ENCODE data around the gene ZCCHC24.

Gene ZCCHC24

DNA sequence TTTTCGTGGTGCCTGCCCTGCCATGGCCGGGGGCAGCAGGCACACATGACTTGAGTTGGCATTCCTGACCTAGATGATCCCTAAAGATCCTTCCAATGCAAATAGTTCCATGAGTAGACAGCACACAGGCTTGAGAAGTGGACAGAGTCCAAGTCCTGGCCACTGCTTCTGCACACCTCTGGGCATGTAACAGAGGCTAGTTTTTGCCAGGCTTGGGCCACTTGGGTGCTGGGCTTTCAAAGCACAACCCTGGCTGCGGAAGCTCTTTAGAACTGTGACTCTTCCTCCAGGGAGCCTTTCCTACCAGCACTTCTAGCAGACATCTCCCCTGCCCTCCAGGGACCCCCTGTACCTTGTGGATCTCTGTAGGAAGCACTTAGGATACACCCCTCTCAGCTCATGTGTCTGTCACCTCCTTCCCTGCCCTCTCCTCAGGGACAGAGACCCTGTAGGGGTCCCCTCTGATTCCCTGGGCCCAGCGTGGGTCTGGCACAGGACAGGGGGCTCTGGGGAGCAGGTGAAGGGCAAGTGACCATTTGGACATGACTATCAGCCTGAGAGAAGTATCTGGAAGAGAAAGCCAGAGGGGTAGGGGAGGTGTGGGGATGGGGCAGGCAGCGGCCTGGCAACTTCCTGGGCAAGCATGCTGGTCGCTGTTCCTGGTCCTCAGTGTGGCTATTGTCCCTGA is 36.2 kb downstream of the ZCCHC24 start:
- no peaks in the 10 kb centered on the region for H3K36me3 Mint-ChIP-seq (ENCODE audit: low read depth)
- no peak overlapping the region for H3K4me3 Mint-ChIP-seq
- H3K9me3 Mint-ChIP-seq, result no peaks in the 10 kb centered on the region
- DNase-seq, result no peak
- H3K27ac Mint-ChIP-seq, result no peak overlapping the region
- no peak for TF ChIP-seq CTCF (IDR thresholded peaks at IDR 0.05)
- H3K4me1 Mint-ChIP-seq, result peaks cover 34% of the 10 kb centered on the region
- peaks cover 7% of the 10 kb centered on the region for H3K27me3 Mint-ChIP-seq (ENCODE audit: low read depth, poor library complexity)

DNA sequence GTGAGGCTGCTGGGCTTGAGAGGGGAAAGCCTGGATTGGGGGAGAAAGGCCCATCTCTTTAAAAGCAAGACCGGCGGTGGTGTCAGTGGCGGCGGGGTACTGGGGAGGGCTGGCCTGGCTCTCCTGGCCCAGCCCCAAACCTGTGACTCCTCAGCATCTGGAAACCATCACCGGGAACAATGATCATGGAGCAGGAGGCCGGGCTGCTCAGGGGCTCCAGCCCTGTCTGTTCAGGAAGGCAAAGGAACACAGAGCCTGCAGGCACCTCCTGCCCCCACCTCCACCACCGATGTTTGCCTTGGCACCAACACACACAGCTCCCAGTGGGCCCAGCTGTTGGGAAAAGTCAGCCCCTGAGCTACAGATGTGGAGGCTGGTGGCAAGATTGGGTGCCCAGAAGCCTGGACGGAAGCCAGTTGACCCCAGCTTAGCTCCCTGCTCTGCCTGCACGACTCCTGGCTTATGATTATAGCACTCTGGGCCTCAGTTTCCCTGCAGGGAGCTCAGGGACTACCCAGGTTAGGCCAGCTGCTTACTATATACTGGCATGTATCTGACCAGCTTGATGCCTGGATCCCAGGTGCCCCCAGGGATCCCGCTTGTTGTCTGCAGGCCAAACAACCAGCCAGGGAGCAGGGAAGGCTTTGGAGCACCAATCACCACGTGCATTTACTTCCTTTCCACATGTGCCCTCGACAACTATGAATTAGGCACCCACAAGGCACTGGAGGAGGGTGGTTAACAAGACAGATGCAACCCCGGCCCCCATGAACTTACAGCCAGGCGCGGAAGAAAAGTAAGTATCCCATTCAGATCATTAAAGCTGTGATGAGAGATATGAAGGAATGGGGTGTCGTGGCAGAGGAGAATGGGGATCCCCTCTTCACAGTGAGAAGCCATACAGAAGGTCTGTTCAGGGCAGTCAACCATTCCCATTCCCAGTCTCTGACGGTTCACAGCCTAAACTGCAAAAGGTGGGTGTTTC is 37.3 kb downstream of the ZCCHC24 start:
- Mint-ChIP-seq H3K27ac (peak overlapping the region; percentile 57), H3K9me3 (no peaks in the 10 kb centered on the region), H3K27me3 (ENCODE audit: low read depth, poor library complexity) (peaks cover 7% of the 10 kb centered on the region), H3K4me3 (no peak overlapping the region), H3K4me1 (peaks cover 45% of the 10 kb centered on the region), H3K36me3 (ENCODE audit: low read depth) (no peaks in the 10 kb centered on the region)
- DNase-seq, result no peak
- TF ChIP-seq CTCF (IDR thresholded peaks at IDR 0.05), result no peak

- TF ChIP-seq CTCF (IDR thresholded peaks at IDR 0.05), result no peak
- Mint-ChIP-seq H3K27me3 (ENCODE audit: low read depth, poor library complexity) (peaks cover 7% of the 10 kb centered on the region), H3K27ac (no peak overlapping the region), H3K4me1 (peaks cover 52% of the 10 kb centered on the region), H3K36me3 (ENCODE audit: low read depth) (no peaks in the 10 kb centered on the region), H3K9me3 (no peaks in the 10 kb centered on the region), H3K4me3 (no peak overlapping the region)
- DNase-seq, result no peak
These were observed 38.0 kb downstream of the ZCCHC24 start for GRCh38 chr10:79407423-79407796.

DNA sequence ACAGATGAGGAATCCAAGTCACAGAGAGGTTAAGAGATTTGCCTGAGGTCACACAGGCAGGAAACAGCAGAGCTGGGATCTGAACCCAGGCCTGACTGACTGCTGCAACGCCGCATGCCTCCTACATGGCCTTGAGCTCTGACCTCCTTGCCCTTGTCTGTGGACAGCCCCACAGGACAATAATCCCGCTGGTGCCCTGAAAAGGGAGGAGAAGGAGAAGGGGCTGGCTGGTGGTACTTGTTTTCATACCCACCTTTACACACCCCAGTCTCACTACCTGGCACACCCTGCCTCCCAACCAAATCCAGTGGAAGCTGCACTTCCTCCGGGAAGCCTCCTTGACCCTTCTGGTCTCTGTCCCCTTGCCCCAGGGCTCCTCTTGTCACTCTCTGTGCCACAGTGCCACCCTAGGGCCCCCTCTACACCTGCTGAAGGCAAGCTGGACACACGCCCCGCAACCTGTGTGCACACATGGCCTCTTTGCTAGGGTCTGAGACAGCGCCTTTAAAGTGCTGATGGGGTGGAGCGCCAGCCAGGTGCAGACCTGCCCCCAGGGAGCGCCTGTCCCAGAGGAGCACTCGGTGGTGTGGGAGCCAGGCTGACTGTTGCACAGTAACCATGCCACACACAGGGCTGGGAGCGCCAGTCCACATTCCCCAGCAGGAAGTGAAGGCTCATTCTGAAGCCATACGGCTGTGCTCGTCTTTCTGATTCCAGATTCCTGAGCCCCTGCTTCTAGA is 38.6 kb downstream of the ZCCHC24 start:
- Mint-ChIP-seq H3K27me3 (ENCODE audit: low read depth, poor library complexity) (peaks cover 7% of the 10 kb centered on the region), H3K27ac (no peak overlapping the region), H3K9me3 (no peaks in the 10 kb centered on the region), H3K4me1 (peaks cover 58% of the 10 kb centered on the region), H3K4me3 (no peak overlapping the region), H3K36me3 (ENCODE audit: low read depth) (no peaks in the 10 kb centered on the region)
- TF ChIP-seq CTCF (IDR thresholded peaks at IDR 0.05), result no peak
- no peak for DNase-seq

DNA sequence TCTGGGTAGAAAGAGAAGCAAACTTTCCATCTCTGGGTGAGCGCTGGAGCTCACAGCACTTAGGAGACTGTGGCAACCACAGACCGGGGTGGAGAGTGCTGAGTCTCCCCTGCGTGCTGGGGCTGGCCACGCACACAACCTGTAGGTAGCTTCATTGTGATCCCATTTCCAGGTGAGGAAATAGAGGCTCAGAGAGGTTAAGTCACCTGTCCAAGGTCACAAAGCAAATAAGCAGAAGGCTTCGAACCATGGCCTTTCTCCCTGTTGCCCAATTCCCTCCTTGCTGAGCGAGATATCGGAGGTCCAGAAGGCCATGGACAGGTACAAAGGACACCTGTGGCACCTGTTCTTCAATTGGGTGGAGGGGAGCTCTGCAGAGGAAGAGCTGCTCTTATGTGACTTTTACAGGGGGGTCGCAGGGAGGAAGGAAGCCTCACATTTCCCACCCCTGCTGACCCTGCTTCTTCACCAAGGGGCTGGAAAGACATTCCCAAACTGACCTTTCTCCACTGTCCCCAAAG is 39.4 kb downstream of the ZCCHC24 start:
- Mint-ChIP-seq H3K4me3 (peak overlapping the region; percentile 52), H3K36me3 (ENCODE audit: low read depth) (no peaks in the 10 kb centered on the region), H3K9me3 (no peaks in the 10 kb centered on the region), H3K4me1 (peaks cover 66% of the 10 kb centered on the region), H3K27ac (peak overlapping the region; percentile 97), H3K27me3 (ENCODE audit: low read depth, poor library complexity) (peaks cover 7% of the 10 kb centered on the region)
- DNase-seq, result no peak
- TF ChIP-seq CTCF (IDR thresholded peaks at IDR 0.05), result no peak
